NCI-H82 (cell line): Measurements from ENCODE around the gene SST.
A peak's percentile ranks its signal among the peaks of the same experiment; 100 is the strongest.

Experiments
- DNase-seq: peaks from one replicate; lab custom pipeline; 2025; lab: John Stamatoyannopoulos, UW

The SST gene

GRCh38 chr3:187669675-187670504 lies at the start of gene SST:
TSS of gene SST (minus strand) at chr3:187670394. CDS start at chr3:187670291, 103 bp downstream.
- no peak for DNase-seq

DNA sequence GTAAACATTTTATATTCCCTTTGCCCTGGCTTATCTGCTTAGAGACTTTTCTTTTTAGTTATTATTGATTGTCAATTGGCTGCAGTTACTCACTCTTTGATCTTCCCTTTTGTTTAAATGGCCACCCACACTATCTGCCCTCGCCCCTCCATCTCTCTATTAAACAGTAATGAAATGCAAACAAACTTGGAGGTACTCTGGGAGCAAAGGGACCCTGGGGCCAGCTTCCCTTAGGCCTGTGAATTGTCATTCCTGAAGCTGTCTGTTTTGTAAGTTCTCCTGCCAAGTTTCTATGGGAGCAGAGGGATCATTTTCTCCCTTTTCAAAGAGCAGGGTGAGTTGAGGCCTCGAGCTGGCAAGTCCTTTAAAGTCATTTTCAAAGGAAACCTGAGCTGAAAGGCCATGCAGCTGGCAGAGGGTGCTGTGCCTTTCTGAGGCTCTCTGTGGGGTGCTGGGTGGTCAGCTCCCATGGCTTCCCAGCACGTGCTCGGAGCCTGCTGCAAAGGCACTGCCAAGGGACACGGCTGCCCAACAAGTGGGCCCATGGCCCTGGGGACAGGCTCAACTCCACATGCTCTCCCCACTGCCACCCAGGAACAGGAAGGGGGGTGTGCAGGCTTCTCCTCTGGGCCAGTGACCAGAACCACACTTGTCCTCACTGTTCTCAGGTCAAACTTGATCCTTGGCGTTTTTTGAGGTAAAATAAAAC lies 49.6 kb upstream of the SST start:
- DNase-seq, result no peak

DNA sequence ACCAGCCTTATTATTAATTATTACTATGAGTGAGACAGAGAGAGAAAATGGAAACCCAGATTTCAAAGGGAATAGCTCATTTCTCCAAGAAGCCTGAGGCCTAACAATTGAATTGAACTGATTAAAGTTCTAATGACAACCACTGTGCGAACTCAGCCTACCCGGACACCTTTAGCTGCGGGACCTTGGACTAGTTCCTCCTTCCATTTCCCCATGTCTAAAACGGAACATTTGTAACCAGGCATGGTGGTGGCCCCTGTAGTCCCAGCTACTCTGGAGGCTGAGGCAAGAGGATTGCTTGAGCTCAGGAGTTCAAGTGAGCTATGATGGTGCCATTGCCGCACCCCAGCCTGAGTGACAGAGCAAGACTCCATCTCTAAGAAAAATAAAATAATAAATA lies 48.6 kb upstream of the SST start:
- no peak for DNase-seq

DNA sequence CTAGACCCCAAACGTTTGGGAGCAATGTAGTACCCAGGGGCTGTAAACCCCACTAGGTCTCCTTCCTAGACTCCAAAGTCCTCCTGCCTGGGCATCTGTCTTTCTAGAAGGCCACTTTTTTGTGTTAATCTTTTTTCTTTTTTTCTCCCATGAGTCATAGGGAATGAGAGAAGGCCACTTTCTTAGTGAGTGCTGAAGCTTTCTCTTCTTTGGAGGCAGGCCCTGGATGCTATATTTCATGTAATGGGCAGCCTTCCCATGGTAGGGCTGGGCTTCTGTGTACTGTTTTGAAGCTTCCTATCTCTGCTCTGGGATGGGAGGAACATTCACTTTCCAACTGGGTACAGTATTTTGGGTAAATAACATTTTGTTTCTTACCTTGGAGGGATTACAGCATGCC lies 47.4 kb upstream of the SST start:
- DNase-seq, result no peak

- DNase-seq, result peak; percentile 80
These were observed 44.3 kb upstream of the SST start for GRCh38 chr3:187714404-187714979.

GRCh38 chr3:187713504-187713903 lies 43.3 kb upstream of the SST start:
- DNase-seq, result peak; percentile 19

GRCh38 chr3:187709155-187709554 lies 39.0 kb upstream of the SST start:
- peak; percentile 41 for DNase-seq

- no peak for DNase-seq
These were observed 38.5 kb upstream of the SST start for GRCh38 chr3:187708696-187709095.

GRCh38 chr3:187706971-187707370 lies 36.8 kb upstream of the SST start:
- no peak for DNase-seq

GRCh38 chr3:187705164-187705563 lies 35.0 kb upstream of the SST start:
- DNase-seq, result no peak

- no peak for DNase-seq
These were observed 32.4 kb upstream of the SST start, which contains the start of gene RTP2 for GRCh38 chr3:187702507-187703033. TSS of gene RTP2 (minus strand) at chr3:187702557. CDS start at chr3:187702128, 429 bp downstream.

DNA sequence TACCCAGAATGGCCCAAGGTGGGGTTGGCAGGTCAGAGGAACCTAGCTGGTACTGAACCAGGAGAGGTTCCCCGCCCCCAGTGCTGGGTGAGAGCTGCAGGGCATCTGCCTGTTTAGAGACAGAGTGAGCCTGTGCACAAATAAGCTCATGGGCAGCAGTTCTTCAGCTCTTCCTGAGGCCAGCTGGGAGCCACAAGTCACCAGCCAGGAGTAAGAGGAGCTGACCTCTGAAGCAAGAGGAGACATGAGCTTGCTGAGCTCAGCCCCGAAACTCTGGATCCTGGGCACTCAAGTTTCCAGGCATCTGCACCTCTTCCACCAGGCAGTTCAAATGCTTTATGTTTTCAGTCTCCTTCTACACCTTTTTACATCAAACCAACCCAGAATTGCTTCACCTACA lies 30.1 kb upstream of the SST start:
- no peak for DNase-seq

- no peak for DNase-seq
These were observed 28.6 kb upstream of the SST start for GRCh38 chr3:187698499-187699399.

- no peak for DNase-seq
These were observed 25.8 kb upstream of the SST start for GRCh38 chr3:187696021-187696420.

DNA sequence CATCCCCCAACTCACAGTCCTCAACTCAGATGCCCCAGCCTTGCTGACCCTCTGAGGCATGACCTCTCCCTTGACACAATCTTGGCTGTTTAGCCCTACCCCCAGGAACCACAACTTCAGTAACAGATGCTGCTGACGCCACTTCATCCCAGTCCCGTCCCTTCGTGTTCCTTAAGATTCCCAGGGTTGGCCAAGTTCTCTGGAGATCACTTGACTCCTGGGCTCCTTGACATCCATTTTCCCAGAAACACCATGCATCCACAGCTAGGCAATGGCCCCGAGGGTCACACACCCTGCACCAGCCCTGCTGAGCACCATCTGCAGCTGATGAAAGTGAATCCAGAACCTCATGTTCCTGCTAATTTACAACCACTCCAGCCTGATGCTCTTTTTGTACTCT lies 25.3 kb upstream of the SST start:
- DNase-seq, result no peak

- no peak for DNase-seq
These were observed 24.6 kb upstream of the SST start for GRCh38 chr3:187694801-187695200.

DNA sequence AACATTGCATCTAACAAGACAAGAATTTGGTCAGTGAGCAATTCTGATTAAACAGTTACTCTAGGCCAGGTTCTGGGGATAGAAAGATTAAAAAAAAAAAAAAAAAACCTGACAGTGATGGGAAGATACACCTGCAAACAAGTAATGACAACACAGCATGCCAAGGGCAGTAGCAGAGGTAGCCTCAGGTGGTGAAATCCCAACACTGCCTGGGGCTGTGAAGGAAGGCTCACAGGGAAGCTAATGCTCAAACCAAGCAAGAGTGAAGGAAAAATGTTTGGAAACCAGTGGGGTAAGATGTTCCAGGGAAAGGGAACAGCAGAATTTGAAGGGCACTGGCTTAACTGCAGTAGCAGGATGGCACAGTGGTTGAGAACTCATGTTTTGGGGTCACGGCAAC lies 23.2 kb upstream of the SST start:
- DNase-seq, result no peak

- no peak for DNase-seq
These were observed 19.8 kb upstream of the SST start for GRCh38 chr3:187689984-187690383.

DNA sequence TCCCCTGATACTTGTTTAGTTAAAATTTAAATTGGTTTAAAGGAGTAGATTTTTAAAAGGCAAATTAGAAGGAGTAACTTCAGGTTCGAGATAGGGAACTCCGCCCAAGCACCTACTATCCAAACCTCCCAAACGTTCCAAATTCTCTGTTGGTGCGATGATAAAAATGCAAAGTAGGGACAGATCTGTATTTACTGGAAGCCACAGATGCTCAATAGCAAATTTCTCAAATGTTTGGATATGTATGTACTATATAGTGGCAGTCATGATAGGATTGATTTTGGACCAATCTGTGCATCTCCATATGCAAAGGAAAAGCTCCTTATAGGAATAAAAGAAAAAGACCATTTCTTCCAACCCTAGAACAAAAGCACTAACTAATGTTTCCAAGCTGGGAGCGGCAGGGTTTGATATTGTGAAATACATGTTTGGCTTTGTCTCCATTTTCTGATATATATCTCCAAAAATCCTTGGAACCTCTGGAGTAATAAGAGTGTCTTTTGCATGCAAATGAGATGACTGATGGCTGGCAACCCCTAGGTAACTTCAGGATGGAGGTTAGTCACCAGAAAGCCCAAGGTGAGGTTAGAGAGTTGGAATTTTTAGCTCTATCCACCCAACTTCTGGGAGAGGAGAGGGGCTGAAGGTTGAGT lies 16.6 kb upstream of the SST start:
- no peak for DNase-seq

GRCh38 chr3:187685948-187686347 lies 15.8 kb upstream of the SST start:
- no peak for DNase-seq

DNA sequence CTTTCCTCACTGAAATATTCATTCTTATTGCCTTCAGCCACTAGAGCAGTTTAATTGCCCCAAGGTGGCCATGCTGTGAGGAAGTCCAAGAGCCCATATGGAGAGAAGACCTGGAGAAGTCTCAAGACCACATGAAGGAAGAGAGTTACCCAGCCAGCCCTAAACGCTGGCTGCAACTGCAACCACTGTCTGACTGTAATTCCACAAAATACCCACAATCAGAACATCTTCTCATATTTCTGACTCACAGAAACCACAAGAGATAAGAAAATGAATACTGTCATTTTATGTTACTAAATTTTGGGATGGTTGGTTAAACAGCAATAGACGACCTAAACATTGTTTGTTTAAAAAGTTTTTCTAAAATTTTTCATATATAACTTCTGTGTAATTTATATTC lies 14.7 kb upstream of the SST start:
- DNase-seq, result no peak
